HG03565 (cell line): Measurements from ENCODE around the gene SOX5.
A peak's percentile ranks its signal among the peaks of the same experiment; 100 is the strongest.
"Not testable (repeated sequence)": the region's sequence is repeated elsewhere in the genome, so short reads cannot be mapped to it uniquely, and the experiment has no call there.

Source experiments
- ATAC-seq: cut with Tn5 transposase; IDR thresholded peaks from one replicate; pipeline ENCODE4 v1.9.1; 2021; ENCODE audit warnings: mild to moderate bottlenecking, moderate library complexity; ENCODE audit not compliant: unreplicated experiment

The SOX5 gene

DNA sequence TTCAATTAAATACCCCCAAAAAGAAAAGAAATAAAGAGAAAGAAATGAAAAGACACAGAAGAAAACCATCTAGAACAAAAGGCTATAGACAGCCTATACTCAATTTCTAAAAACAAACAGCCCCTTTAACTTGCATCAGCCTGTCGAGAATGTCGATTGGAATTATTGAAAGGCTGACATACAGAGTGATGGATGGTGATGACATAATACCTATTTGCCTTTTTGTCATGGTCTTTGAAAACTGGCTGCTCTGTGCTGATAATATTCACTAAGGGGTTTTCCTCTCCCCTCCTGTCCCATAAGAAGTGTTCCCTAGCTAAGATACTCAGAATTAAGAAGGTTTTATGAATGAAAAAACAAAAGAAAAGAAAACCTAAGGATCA, 393.7 kb downstream of the SOX5 start:
- no peak for ATAC-seq

DNA sequence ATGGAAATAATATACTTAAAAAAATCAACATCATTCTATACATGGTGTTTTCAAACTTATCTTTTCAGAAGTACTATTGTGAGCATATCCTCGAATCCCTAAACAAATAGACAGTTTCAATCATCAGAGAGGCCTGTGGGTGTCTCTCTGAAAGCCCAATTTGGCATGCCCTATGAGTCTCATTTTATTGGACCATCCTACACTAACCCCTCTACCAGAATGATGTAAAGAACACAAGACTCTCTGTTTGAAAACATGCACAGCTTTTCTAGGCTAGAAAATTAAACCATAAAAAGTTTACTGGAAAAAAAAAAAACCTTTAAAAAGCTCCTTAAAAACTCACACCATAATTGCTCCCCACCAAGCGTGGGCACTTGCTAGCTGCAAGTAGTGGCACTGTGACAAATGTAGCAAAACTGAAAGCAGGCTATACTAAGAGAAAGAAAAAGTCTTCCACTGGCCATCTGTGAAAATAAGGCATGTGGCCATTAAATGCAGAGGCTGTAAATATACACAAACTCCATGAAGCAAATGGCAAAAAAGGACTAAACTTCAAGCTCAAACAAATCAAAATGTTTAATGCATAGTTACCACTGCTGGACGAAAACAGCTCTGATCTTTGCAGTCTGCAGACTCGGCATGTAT, 394.2 kb downstream of the SOX5 start:
- ATAC-seq, result no peak

DNA sequence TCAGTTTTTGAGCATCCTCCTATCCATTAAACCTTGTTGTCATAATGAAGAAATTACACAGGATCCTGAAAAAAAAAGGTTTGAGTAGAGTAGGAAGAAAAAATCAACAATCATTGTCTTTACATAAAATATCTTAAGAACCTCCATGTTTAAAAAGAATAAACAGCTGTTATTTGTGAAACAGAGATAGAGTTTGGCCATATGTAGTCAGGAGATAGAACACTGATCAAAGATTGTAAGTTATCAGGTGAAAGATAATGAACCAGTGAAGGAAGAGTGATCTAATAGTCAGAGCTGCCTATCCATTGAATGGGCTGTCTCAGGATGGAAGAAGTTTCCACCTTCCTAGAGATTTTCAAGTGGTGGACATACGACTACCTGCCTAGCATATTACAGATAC, 397.1 kb downstream of the SOX5 start:
- no peak for ATAC-seq

DNA sequence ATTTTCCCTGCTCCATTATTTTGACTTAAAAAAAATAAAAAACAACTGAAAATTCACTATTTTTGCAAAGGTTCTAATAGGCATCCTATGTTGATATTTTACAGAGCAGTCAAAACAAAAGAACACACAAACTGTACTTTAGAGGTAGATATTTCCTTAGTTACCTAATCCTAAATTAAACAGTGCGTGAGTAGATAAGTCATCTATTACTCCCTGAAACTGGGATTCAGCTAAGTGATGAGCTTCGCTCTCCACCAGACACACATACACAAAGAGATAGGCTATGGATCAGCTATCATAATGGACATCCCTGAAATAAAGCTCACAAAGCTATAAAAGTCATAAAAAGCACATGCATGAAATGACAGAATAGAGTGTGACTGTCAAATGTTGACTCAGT, 398.7 kb downstream of the SOX5 start:
- no peak for ATAC-seq

DNA sequence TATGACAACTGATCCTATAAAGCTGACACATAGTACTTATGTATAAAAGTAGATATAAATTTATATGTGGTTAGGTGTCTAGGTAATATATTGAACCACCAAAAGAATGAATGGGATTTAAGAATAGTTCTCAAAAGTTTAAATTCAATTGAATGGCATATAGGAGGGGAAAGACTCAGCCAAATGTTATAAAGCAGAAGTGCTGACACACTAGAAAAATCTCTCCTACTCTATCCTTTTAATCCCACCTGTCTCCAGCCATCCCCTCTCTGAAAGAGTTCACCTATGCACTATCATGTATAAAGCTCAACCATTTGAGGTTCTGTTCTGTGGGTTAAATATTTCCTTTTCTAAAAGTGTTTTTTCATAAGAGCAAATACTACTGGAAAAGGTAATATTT, 400.7 kb downstream of the SOX5 start:
- ATAC-seq, result no peak

DNA sequence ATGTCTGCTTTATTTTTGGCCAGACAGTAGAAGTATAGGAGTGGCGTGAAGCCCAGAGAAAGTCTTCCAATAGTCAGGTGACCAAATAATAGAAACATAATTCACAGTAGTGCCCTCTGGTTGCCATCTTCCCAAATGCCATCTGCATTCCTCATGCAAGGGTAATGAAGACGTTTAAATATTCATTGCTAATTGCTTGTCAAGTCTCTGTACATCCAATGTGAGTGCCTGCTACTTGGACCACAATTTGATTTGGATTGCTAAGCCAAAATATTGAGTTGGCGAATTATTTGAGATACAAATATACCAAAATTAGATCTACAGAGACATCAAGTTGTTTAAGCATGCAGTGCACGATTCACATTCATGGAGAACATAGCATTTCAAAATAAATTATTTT, 402.7 kb downstream of the SOX5 start:
- ATAC-seq, result no peak

DNA sequence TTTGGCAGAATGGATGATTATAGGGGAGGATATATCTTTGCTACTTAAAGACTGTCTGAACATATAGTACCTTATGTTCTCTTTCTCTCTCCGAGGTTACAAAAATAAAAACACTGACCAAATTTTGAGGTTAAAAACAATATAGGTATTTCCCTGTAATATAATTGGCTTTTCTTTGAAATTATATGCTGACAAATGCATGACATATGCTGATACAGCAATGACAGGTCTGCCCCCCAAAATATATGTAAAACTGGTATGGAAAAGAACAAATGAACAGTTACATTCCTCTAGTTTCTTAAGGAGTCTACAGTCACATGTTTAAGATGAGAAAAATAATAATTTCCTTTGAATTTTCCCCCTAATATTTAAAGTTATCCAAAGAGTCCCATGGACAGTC, 405.7 kb downstream of the SOX5 start:
- no peak for ATAC-seq

DNA sequence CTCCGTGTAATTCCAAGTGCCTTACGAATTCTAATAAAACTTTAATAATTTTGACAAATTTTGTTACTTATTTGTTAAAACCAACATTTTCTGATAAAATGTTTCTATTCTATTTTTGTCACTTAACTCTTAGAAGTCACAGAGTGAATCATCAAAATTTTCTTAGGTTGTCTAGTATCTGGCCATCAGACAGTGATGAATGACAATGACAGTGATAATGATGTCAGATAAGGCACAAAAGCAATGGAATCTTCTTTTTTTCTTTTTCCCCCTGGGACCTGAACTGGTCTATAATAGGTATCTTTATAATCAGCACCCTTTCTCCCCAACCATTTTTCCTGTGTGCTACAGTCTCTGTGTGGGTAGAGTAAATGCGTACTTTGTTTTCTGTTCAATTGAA, 407.3 kb downstream of the SOX5 start:
- no peak for ATAC-seq

DNA sequence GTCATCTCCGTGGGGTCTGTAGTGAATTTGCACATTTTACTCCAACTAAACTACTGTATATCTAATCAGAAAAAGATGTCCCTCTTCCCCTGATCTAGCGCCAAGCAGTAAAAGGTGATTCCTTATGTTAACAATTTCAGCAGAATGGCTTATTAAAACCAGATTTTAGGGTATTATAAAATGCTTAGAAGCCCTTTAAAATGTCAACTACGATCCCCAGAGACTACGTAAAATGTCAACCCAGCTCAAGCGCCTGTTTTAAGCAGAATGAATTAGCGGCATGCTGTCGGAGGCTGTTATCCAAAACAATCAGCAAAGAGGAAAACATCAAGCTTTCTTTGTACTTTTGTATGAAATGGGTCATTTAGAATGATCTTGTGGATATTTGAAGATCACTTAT, 408.9 kb downstream of the SOX5 start:
- no peak for ATAC-seq

DNA sequence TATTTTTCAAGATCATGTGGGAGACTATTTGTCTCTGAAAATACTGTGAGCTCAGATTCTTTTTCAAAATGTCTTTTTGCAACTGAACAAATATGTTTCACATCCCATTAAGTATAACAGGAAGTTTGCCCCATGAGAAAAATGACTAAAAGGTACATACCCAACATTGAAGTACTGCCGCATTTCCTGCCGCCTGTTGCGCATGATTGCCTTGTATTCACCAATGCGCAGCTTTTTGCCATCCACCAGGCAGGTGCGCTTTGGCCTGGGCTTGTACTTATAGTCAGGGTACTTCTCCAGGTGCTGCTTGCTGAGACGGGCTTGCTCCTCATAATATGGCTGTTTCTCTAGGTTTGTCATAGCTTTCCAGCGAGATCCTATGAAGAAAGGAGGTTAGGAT, 413.2 kb downstream of the SOX5 start:
- peak; percentile 86 for ATAC-seq

DNA sequence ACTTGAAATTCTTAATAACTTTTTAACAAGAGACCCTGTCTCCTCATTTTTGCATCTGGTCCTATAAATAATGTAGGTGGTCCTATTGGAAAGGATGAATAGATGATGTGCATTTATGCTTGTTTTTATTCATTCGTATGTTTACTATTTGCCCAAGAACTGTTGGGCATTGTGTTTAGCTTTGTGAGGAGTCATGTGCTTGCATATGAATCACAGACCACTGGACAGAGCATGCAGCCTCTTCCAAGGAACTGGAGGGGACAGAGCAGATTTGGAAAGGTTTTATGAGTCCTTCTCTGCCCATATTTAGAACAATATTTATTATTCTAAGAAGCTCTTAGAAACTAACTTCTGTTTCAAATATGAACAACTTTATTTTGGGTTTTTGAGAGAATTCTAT, 414.0 kb downstream of the SOX5 start:
- ATAC-seq, result no peak

DNA sequence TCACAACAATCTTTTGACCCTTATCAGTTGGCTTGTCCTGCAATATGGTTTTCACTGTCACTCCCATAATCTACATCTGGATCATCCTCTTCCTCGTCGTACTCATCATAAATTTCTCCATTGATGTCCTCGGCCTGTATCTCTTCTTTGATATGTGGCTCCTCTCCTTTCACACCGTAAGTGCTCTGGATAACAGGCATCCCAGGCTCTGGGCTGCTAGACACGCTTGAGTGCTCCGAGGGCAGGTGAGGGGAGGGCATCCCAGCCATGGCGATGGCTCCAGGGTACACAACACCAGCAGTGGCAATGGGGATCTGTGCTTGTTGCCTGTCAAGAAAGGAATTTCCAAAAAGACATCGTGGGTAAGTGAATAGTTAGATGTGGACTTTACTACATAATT, 415.3 kb downstream of the SOX5 start:
- ATAC-seq, result no peak

DNA sequence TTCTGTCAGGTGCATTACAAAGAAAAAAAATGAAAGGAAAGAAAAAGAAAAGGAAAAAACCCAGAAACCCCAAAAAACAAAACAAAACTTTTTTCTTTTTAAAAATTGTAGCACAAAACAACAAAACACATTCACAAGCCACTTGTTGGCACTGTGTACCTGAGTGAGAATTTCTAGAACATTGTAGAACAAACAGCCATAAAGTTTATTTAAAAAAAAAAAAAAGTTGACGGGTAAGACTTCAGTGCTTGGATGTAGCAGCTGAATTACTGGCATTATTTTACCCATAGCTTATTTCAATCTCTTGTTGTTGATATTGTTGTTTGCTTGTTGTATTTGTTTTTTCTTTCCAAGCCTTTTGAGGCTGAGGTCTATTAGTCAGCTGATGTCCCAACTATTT, 415.8 kb downstream of the SOX5 start:
- ATAC-seq, result no peak

DNA sequence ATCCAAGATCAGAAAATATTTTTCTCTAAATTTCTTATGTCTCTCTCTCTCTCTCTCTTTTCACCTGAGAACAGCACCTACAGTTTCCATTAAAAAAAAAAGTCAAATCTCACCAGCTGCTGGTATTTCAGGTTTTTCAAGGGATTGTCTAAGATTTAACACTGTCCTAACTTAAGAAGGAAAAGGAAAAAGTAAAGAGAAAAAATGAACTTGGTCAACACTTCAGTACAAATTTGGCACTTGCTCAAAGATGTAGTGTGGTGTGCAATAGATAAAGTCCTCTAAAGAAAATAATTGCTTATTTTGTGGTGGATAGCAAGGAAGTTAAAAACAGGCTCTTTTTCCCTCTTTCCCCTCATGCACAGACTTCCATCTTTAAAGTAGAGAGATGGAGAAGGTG, 416.2 kb downstream of the SOX5 start:
- no peak for ATAC-seq

DNA sequence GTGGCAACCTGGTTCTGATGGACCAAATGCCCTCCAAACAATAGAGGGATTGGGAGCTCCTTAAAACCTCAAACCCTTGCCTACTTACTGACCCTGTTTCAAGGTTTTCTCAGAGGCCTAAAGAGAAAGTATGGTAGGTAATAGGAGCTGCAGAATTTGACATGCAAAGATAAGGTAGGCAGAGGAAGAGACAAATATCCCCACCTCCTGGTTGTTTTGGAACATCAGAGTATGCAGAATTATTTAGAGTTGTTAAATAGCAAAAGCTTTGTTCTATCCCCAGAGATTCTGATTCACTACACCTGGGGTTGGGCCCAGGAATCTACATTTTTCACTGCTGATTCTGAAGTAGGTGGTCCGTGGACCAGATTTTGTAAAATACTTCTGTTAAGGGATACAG, 421.2 kb downstream of the SOX5 start:
- ATAC-seq, result no peak

DNA sequence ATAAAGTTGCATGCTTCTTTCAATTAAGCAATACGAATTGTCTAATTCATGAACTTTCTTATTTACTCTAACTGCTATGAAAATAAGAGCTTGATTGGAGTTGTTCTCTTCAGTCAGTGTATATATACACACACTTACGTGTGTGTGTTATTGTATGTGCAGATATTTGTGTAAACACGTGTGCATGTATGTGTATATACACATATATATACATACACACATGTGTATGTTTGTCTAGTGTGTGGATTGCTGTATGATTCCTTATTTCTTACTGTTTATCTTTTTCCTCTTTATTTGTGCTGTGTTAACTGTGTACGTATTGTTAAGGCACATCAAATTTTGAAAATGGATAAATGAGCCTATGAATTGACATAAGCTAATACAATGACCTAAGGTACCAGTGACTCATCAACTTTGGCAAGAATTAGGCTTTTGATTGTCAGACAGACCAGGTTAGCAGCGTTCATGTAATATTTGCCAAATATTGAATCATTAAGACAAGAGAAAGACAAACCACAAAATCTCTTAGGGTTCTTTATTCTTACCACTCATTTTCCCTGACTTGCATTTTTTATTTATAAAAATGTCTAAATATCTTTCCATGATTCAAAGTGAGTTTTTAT, 423.9 kb downstream of the SOX5 start:
- ATAC-seq, result no peak

DNA sequence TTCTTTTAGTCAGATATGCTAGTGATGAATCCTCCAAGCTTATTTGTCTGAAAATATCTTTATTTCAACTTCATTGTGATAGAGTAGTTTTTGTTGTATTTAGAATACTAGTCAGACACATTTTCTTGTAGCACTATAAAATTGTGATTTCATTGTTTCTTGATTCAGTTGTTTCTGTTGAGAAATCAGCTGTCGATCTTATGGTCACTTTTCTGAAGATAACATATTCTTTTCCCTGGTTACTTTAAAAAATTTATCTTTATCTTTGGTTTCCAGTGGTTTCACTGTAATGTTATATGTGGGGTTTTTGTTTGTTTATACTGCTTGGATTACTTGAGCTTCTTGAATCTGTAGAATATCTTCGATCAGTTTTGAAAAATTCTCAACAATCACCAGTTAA, 426.1 kb downstream of the SOX5 start:
- no peak for ATAC-seq

DNA sequence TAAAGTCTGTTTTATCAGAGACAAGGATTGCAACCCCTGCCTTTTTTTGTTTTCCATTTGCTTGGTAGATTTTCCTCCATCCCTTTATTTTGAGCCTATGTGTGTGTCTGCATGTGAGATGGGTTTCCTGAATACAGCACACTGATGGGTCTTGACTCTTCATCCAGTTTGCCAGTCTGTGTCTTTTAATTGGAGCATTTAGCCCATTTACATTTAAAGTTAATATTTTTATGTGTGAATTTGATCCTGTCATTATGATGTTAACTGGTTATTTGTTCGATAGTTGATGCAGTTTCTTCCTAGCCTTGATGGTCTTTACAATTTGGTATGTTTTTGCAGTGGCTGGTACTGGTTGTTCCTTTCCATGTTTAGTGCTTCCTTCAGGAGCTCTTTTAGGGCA, 430.0 kb downstream of the SOX5 start:
- ATAC-seq, result not testable (repeated sequence)

DNA sequence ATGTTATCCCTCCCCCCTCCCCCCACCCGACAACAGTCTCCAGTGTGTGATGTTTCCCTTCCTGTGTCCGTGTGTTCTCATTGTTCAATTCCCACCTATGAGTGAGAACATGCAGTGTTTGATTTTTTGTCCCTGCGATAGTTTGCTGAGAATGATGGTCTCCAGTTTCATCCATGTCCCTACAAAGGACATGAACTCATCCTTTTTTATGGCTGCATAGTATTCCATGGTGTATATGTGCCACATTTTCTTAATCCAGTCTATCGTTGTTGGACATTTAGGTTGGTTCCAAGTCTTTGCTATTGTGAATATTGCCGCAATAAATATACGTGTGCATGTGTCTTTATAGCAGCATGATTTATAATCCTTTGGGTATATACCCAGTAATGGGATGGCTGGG, 433.7 kb downstream of the SOX5 start:
- not testable (repeated sequence) for ATAC-seq

DNA sequence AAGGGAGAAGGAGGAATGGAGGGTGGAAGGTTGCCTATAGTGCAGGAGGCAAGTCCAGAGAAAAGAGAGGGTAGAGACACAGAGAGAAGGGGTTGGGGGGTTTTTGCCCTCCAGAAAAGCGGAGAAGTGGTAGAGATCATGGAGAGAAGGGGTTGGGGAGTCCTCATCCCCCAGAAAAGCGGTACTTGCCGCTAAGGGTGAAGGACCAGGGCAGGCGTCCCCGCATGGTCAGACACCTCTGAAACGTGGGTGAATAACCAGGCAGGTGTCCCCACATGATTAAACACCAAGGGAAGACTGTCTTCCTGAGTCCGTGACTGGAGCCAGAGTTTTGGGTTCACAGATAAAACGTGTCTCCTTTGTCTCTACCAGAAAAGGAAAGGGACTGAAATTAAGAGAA, 439.0 kb downstream of the SOX5 start:
- ATAC-seq, result no peak

DNA sequence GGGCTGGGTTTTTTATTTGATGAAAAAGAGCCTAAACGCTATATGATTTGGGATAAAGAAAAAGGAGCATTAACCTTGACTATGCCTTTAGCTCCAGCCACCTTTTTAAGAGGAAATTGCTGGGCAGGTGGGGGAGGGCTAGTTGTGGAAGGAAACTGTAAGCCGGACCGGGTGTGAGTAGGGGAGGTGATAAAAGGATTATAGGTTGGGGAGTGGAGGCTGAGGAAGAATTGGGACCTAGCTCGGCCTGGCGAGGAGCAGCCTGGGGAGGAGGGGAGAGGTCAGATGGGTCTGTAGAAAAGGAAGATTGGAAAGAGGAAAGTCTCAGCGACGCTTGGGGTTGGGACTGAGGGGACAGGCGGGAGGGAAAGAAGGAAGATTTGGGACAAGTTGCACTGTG, 439.6 kb downstream of the SOX5 start:
- not testable (repeated sequence) for ATAC-seq

DNA sequence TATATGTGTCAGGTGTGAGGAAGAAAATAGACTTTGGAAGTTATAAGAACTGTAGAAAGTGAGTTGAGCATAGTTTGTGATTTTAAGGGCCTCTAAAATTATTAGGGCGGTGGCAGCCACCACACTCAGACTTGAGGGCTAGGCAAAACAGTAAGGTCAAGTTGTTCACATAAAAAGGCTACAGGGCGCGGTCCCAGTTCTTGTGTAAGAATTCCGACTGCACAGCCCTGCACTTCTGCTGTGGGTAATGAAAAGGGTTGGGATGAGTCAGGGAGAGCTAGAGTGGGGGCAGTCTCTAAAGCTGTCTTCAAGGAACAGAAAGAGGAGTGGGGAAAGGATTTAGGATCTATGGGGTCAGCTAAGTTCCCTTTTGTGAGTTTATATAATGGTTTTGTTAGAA, 441.7 kb downstream of the SOX5 start:
- ATAC-seq, result not testable (repeated sequence)

DNA sequence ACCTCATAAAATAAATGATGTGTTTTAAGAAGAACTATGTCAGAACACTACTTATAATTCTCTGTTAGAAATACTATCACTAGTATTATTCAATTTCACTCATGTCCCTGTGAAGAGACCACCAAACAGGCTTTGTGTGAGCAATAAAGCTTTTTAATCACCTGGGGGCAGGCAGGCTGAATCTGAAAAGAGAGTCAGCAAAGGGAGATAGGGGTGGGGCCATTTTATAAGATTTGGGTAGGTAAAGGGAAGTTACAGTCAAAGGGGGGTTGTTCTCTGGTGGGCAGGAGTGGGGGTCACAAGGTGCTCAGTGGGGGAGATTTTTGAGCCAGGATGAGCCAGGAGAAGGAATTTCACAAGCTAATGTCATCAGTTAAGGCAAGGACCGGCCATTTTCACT, 443.7 kb downstream of the SOX5 start:
- not testable (repeated sequence) for ATAC-seq
